H1 (cell line): Measurements from ENCODE around the gene SNRK. TPM values are rescaled to one million over a fixed set of nuclear protein-coding genes. Genes with fewer than 3 reads are reported as not detected.

Experiments
- SRF ChIP-seq: IDR thresholded peaks from 2 replicates; pipeline ENCODE4 v1.6.1; 2011; ENCODE audit warnings: mild to moderate bottlenecking, low read depth, low read length, moderate library complexity
- polyA plus RNA-seq, 7 experiments: library from polyadenylated mRNA; depleted of rRNA in 3 of 7; stranded (reverse) in 5 of 7; unstranded in 2 of 7; fragments of >200 nt in 5 of 7; fragments of 200-250 nt in 2 of 7; gene quantifications; 1 replicate in 5 of 7; 2 replicates in 1 of 7; 4 replicates in 1 of 7; pipeline versions ENCODE4 v1.2.1 to v1.2.3, GENCODE V29; 2011 to 2013; ENCODE audit warnings: missing spikeins in 2 of 7, mixed read lengths in 2 of 7
- total RNA-seq: library from RNA; stranded (reverse); fragmentation: NEBNext Ultra II Directional; extraction: Animal tissue kit (Norgen Biotek cat#: 25700); gene quantifications from 2 replicates; pipeline ENCODE4 v1.2.1, GENCODE V29; 2021

Gene SNRK
- total and polyA plus RNA-seq, 2 of the 8 experiments (the other 6 are each of a cell fraction or from before 2014, with no cell fraction given), result 4.4 to 11.7 TPM

- TF ChIP-seq SRF, result no peak
Measured at GRCh38 chr3:43243590-43244587, 42.5 kb upstream of the SNRK start (continued).
